KBM-7 (cell line): ENCODE data around the gene SORL1.

ENCODE experiments used
- DNase-seq: peaks from one replicate; pipeline ENCODE4 v3.0.0-alpha.2; 2015
- in situ Hi-C: fragments of 300-500 bp; cut with MboI; formaldehyde crosslinking; loops from 2 replicates; pipeline ENCODE4 v1.14.3; 2020; ENCODE audit warnings: low sequenced_read_pairs, low pct_unique_long_range_greater_than_20kb, mixed read lengths

SORL1 gene

DNA sequence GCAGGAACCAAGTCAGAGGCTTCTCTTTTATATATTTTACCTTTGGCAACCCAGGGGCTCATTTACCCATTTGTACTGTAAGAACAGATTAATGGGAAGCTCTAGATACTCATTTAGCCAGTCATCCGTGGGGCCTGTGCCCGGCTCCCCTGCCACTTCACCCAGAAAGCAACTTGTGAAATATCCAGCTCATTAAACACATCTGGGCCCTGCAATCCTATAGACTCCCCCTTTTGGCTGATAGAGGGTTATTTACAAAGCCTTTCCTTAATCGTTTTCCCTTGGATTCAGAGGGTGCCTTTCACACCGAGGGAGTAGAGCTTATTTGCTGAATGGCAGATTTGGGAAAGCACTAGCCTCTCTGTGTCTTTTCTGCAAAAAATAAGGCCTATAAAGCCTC is 119.4 kb downstream of the SORL1 start:
- in situ Hi-C loops = no loop called here
- no peak for DNase-seq

GRCh38 chr11:121572571-121573059 is 120.5 kb downstream of the SORL1 start:
- in situ Hi-C loops = no loop called here
- peak; percentile 88 for DNase-seq

- in situ Hi-C loops = no loop called here
- no peak for DNase-seq
These were observed 122.7 kb downstream of the SORL1 start for GRCh38 chr11:121574801-121575200.

DNA sequence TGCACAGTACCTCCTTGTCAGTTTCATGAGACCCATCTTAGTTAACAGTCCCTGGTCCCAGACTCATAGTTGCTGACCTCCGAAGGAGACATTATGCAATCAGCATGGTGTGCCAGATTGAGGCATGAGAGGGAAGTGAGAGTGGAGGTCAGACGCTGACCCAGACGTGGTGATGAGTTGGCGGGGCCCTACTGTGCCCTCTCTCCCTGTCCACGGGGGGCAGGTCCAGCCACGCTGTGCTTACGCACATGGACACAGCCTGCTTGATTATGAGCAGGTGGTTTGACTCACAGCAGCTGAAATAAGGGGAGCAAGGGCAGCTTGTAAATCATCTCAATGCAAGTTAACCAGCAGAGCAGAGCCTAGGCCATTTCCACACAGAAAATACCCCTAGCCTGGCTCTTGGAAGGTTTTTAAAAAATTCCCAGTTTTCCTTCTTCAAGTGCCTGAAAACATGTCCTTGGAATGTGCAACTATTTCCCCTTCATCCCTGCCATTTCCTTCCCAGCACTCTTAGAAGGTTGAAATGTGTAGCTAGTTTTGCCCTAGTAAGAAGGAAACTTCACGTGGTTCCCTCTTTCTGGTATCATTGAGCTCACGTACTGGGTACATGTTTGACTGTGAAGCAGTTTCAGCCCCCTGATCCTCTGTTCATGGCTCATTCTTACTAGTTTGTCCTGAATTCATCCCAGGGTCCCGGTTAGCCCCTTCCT is 123.3 kb downstream of the SORL1 start:
- no peak for DNase-seq
- in situ Hi-C loops = no loop called here

GRCh38 chr11:121575963-121576290 is 123.8 kb downstream of the SORL1 start:
- DNase-seq = no peak
- in situ Hi-C loops = no loop called here

DNA sequence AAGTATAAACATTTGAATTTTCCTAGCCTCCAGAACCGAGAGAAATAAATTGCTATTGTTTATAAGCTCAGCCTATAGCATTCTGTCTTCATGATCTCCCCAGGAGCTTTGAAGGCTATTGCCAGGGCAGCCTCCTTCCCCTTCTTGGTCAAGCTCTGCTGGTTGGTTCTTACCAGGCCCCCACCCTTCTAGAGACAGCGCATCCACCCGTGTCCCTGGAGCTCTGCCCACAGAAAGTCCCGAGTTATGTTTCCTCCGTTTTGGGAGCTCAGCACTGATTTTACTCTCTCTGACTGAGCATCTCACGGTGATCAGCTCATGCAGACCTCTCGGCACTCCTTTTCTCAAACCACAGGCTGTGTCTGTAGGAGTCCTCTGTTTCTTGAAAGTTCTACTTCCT is 124.4 kb downstream of the SORL1 start:
- in situ Hi-C loops = no loop called here
- DNase-seq = no peak

- in situ Hi-C loops = no loop called here
- no peak for DNase-seq
These were observed 125.2 kb downstream of the SORL1 start for GRCh38 chr11:121577106-121577848.

DNA sequence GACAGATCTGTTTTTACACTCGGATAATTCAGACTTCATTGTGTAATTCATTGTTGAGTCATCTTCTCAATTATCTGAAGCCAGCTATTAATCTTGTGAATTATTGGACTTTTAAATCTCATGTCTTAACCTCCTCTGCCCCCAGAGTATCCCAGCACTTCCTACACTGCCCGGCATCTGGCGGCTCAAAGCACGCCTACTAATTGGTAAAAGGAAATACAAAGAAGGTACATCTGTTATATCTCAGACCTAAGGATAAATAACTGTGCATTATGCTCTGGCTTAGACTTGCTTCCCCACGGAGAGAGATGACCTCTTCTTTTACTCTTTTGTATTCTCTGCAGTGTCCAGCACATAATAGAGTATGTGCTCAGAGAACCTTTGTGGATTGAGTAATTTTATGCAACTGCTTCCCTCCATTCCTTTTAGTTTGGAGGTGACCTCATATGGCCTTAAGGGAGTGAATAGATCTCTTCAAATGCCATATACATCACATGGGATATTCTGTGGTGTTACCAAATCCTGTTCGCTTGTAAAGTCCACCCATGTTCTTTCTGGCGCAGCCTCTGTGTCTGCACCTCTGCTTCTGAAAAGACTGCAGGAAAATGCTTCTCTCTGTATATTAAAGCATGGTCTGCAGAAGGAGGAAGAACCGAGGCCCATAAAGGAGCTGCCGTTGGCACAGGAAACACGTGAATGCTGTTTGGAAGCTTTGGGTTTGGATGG is 126.3 kb downstream of the SORL1 start:
- in situ Hi-C loops = no loop called here
- peak; percentile 80 for DNase-seq

- in situ Hi-C loops = no loop called here
- DNase-seq = no peak
These were observed 128.0 kb downstream of the SORL1 start for GRCh38 chr11:121580154-121580553.

DNA sequence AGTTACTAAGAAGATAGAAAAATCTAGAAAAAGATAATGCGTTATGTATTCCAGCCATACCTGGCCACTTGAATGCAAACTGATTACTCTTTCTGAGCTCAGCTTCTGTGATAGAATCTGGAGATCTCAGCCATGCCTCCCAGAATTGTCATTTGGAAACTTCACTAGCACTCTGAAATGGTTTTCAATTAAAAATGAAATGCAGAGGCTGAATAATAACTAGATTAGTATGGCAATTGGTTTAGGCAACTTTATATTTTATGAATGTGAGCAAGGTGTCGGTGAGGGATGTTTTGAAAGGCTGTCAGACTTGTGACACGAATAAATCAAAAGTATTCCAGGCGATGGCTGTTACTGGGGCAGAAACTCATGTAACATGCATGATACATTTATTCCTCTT is 129.5 kb downstream of the SORL1 start:
- DNase-seq = no peak
- in situ Hi-C loops = no loop called here

- in situ Hi-C loops = no loop called here
- peak; percentile 93 for DNase-seq
These were observed 130.2 kb downstream of the SORL1 start for GRCh38 chr11:121582296-121582695.

GRCh38 chr11:121583825-121584224 is 131.7 kb downstream of the SORL1 start:
- no peak for DNase-seq
- in situ Hi-C loops = no loop called here

- DNase-seq = no peak
- in situ Hi-C loops = no loop called here
These were observed 134.6 kb downstream of the SORL1 start for GRCh38 chr11:121586750-121587149.

GRCh38 chr11:121587182-121587581 is 135.1 kb downstream of the SORL1 start:
- in situ Hi-C loops = no loop called here
- no peak for DNase-seq

GRCh38 chr11:121588747-121589146 is 136.6 kb downstream of the SORL1 start:
- DNase-seq = peak; percentile 84
- in situ Hi-C loops = no loop called here

DNA sequence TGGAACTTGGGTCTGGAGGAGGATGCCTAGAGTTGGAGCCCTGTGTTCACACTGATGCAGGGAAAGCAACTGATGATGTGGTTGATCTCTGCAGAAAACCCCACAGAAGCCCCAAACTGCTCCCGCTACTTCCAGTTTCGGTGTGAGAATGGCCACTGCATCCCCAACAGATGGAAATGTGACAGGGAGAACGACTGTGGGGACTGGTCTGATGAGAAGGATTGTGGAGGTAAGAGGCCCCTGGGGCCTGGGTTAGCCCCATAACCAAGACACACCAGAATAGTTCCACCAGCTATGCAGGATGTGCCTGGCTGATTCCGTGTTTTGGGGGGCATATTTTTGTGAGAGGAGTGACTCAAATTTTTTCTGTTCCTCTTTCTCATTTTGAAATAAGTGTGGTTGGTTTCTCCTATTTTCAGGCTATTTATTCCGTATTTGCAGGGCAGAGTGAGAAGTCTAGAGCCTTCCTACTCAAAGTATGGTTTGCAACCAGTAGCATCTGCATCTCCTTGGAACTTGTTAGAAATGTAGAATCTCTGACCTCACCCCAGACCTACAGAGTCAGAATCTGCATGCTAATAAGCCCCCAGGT is 137.9 kb downstream of the SORL1 start:
- DNase-seq = peak; percentile 56
- in situ Hi-C loops = no loop called here

GRCh38 chr11:121590772-121591404 is 138.8 kb downstream of the SORL1 start:
- in situ Hi-C loops = no loop called here
- no peak for DNase-seq

- peak; percentile 86 for DNase-seq
- in situ Hi-C loops = no loop called here
These were observed 139.4 kb downstream of the SORL1 start for GRCh38 chr11:121591405-121592033.

- in situ Hi-C loops = no loop called here
- DNase-seq = no peak
These were observed 140.6 kb downstream of the SORL1 start for GRCh38 chr11:121592708-121593107.
